Natural killer cell treated with Interleukin-12 subunit alpha and Interleukin-12 subunit beta and Interleukin-15 and Interleukin-18, amount 100 ng/mL, for 72 hours (primary cell): Measurements from ENCODE around the gene PHOX2A. TPM values are rescaled to one million over a fixed set of nuclear protein-coding genes. Genes with fewer than 3 reads are reported as not detected.

Source experiments
- ATAC-seq, 2 donors: fragments of 150-1000 bp; cut with Tn5 transposase in 1 of 2; sonication (Bioruptor Pico), chemical (Tn5 transposase) in 1 of 2; 2 replicates each; pipeline ENCODE4 v1.10.0; 2021
- DNase-seq: peaks from one replicate; pipeline ENCODE4 v3.0.0; 2022; ENCODE audit warnings: low spot score
- H3K27ac Mint-ChIP-seq, 2 donors: 1 replicate in 1 of 2; 2 replicates in 1 of 2; pipeline ENCODE4 v1.8.0; 2022; ENCODE audit warnings: mixed read lengths in 2 of 2, mild to moderate bottlenecking in 1 of 2, moderate library complexity in 1 of 2
- H3K27me3 Mint-ChIP-seq, 2 donors: 1 replicate in 1 of 2; 2 replicates in 1 of 2; pipeline ENCODE4 v1.8.0; 2022; ENCODE audit warnings: mixed read lengths in 2 of 2
- H3K36me3 Mint-ChIP-seq: one replicate; pipeline ENCODE4 v1.8.0; 2022; ENCODE audit warnings: mixed read lengths
- H3K4me1 Mint-ChIP-seq, 2 donors: 1 replicate in 1 of 2; 2 replicates in 1 of 2; pipeline ENCODE4 v1.8.0; 2022; ENCODE audit warnings: low read depth in 2 of 2, mixed read lengths in 2 of 2, mild to moderate bottlenecking in 1 of 2
- H3K4me3 Mint-ChIP-seq: one replicate; pipeline ENCODE4 v1.8.0; 2022; ENCODE audit warnings: mixed read lengths
- H3K9me3 Mint-ChIP-seq: 2 replicates; pipeline ENCODE4 v1.8.0; 2022; ENCODE audit warnings: mixed read lengths
- total RNA-seq, 2 donors: library from RNA; stranded (reverse); gene quantifications; one replicate each; pipeline ENCODE4 v1.2.3, GENCODE V29; 2022

PHOX2A gene
- total RNA-seq, 2 donors from 2014 or later: not detected

GRCh38 chr11:72235351-72236057, 8.5 kb downstream of the PHOX2A start:
- Mint-ChIP-seq H3K27ac (no peak overlapping the region), H3K9me3 (no peaks in the 10 kb centered on the region), H3K4me1 (peaks cover 8 to 16% of the 10 kb centered on the region in 2 donors), H3K36me3 (no peaks in the 10 kb centered on the region), H3K27me3 (peaks cover 5 to 6% of the 10 kb centered on the region in 2 donors), H3K4me3 (no peak overlapping the region)
- ATAC-seq: no peak
- no peak for DNase-seq

GRCh38 chr11:72234920-72235319, 9.1 kb downstream of the PHOX2A start:
- ATAC-seq: no peak
- H3K9me3 Mint-ChIP-seq: no peaks in the 10 kb centered on the region
- peak; percentile 16 for DNase-seq

GRCh38 chr11:72234514-72234830, 9.5 kb downstream of the PHOX2A start:
- peaks cover 3 to 11% of the 10 kb centered on the region in 2 donors for H3K4me1 Mint-ChIP-seq
- H3K27ac Mint-ChIP-seq: peak overlapping the region; percentile 30 to 68
- DNase-seq (peak; percentile 22), ATAC-seq (no peak)
- H3K27me3 Mint-ChIP-seq: peaks cover 0 to 2% of the 10 kb centered on the region in 2 donors
- H3K9me3 Mint-ChIP-seq: no peaks in the 10 kb centered on the region
- no peaks in the 10 kb centered on the region for H3K36me3 Mint-ChIP-seq
- H3K4me3 Mint-ChIP-seq: no peak overlapping the region

More at GRCh38 chr11:72234920-72235319, 9.1 kb downstream of the PHOX2A start:
- H3K27ac Mint-ChIP-seq: peak overlapping the region in 1 of 2 donors; percentile 30
- H3K27me3 Mint-ChIP-seq: peaks cover 0 to 3% of the 10 kb centered on the region in 2 donors
- no peaks in the 10 kb centered on the region for H3K36me3 Mint-ChIP-seq
- H3K4me1 Mint-ChIP-seq: peaks cover 4 to 12% of the 10 kb centered on the region in 2 donors
- no peak overlapping the region for H3K4me3 Mint-ChIP-seq

- ATAC-seq (no peak), DNase-seq (peak; percentile 8)
- Mint-ChIP-seq H3K9me3 (no peaks in the 10 kb centered on the region), H3K27ac (peak overlapping the region; percentile 30 to 68), H3K36me3 (no peaks in the 10 kb centered on the region), H3K4me3 (no peak overlapping the region), H3K27me3 (no peaks in the 10 kb centered on the region), H3K4me1 (peaks cover 5 to 12% of the 10 kb centered on the region in 2 donors)
These were observed 10.0 kb downstream of the PHOX2A start for GRCh38 chr11:72233773-72234513.

- ATAC-seq (no peak), DNase-seq (peak; percentile 44)
- Mint-ChIP-seq H3K9me3 (no peaks in the 10 kb centered on the region), H3K27me3 (no peaks in the 10 kb centered on the region), H3K27ac (no peak overlapping the region), H3K36me3 (no peaks in the 10 kb centered on the region), H3K4me3 (no peak overlapping the region), H3K4me1 (peaks cover 6 to 12% of the 10 kb centered on the region in 2 donors)
These were observed 10.8 kb downstream of the PHOX2A start for GRCh38 chr11:72233056-72233772.

- Mint-ChIP-seq H3K4me1 (peaks cover 6 to 12% of the 10 kb centered on the region in 2 donors), H3K27me3 (no peaks in the 10 kb centered on the region), H3K9me3 (no peaks in the 10 kb centered on the region), H3K36me3 (no peaks in the 10 kb centered on the region), H3K27ac (no peak overlapping the region), H3K4me3 (no peak overlapping the region)
- ATAC-seq (no peak), DNase-seq (peak; percentile 22)
These were observed 11.5 kb downstream of the PHOX2A start for GRCh38 chr11:72232260-72233055.

GRCh38 chr11:72231396-72232259, 12.3 kb downstream of the PHOX2A start:
- no peak for ATAC-seq
- H3K9me3 Mint-ChIP-seq: no peaks in the 10 kb centered on the region
- no peaks in the 10 kb centered on the region for H3K27me3 Mint-ChIP-seq
- peak; percentile 54 for DNase-seq
- no peaks in the 10 kb centered on the region for H3K36me3 Mint-ChIP-seq
- H3K4me3 Mint-ChIP-seq: no peak overlapping the region
- peaks cover 6 to 12% of the 10 kb centered on the region in 2 donors for H3K4me1 Mint-ChIP-seq
- no peak overlapping the region for H3K27ac Mint-ChIP-seq

- ATAC-seq: no peak
- Mint-ChIP-seq H3K27ac (no peak overlapping the region), H3K36me3 (no peaks in the 10 kb centered on the region), H3K9me3 (no peaks in the 10 kb centered on the region), H3K4me3 (no peak overlapping the region), H3K27me3 (no peaks in the 10 kb centered on the region), H3K4me1 (peaks cover 6 to 17% of the 10 kb centered on the region in 2 donors)
- peak; percentile 59 for DNase-seq
These were observed 13.1 kb downstream of the PHOX2A start for GRCh38 chr11:72230764-72231365.

GRCh38 chr11:72229925-72230763, 13.8 kb downstream of the PHOX2A start:
- ATAC-seq (no peak), DNase-seq (peak; percentile 34)
- peaks cover 13 to 23% of the 10 kb centered on the region in 2 donors for H3K4me1 Mint-ChIP-seq
- H3K36me3 Mint-ChIP-seq: no peaks in the 10 kb centered on the region
- H3K27ac Mint-ChIP-seq: no peak overlapping the region
- H3K4me3 Mint-ChIP-seq: no peak overlapping the region
- H3K27me3 Mint-ChIP-seq: no peaks in the 10 kb centered on the region
- no peaks in the 10 kb centered on the region for H3K9me3 Mint-ChIP-seq

- ATAC-seq (no peak), DNase-seq (no peak)
- Mint-ChIP-seq H3K27me3 (no peaks in the 10 kb centered on the region), H3K4me3 (no peak overlapping the region), H3K4me1 (peaks cover 13 to 19% of the 10 kb centered on the region in 2 donors), H3K9me3 (no peaks in the 10 kb centered on the region), H3K27ac (no peak overlapping the region), H3K36me3 (no peaks in the 10 kb centered on the region)
These were observed 14.5 kb downstream of the PHOX2A start for GRCh38 chr11:72229336-72229924.

- DNase-seq: peak; percentile 20
- no peak overlapping the region for H3K27ac Mint-ChIP-seq
- H3K36me3 Mint-ChIP-seq: no peaks in the 10 kb centered on the region
- ATAC-seq: no peak
- H3K4me1 Mint-ChIP-seq: peaks cover 13 to 19% of the 10 kb centered on the region in 2 donors
- H3K9me3 Mint-ChIP-seq: no peaks in the 10 kb centered on the region
- no peak overlapping the region for H3K4me3 Mint-ChIP-seq
- no peaks in the 10 kb centered on the region for H3K27me3 Mint-ChIP-seq
These were observed 15.1 kb downstream of the PHOX2A start for GRCh38 chr11:72228844-72229231.
